Trophoblast cell (in vitro differentiated cells and primary cell): ENCODE results near the gene GLIS1.

Experiments
- DNase-seq, 2 donors: peaks; one replicate each; pipeline ENCODE4 v3.0.0-alpha.2; 2016
- H2AFZ ChIP-seq: 2 replicates; pipeline ENCODE4 v1.6.1; 2013; ENCODE audit warnings: low read length, moderate library complexity, mild to moderate bottlenecking; ENCODE audit not compliant: insufficient read depth, poor library complexity
- H2AK5ac ChIP-seq: 2 replicates; pipeline ENCODE4 v1.6.1; 2013; ENCODE audit warnings: mild to moderate bottlenecking, low read length
- H2BK120ac ChIP-seq: 2 replicates; pipeline ENCODE4 v1.6.1; 2013; ENCODE audit warnings: low read length, mild to moderate bottlenecking, moderate library complexity; ENCODE audit not compliant: insufficient read depth, poor library complexity
- H2BK12ac ChIP-seq: 2 replicates; pipeline ENCODE4 v1.6.1; 2013; ENCODE audit warnings: mild to moderate bottlenecking, low read length, moderate library complexity
- H2BK5ac ChIP-seq: 2 replicates; pipeline ENCODE4 v1.6.1; 2013; ENCODE audit warnings: low read length, low read depth, moderate library complexity, mild to moderate bottlenecking; ENCODE audit not compliant: poor library complexity
- H3K14ac ChIP-seq: 2 replicates; pipeline ENCODE4 v1.6.1; 2013; ENCODE audit warnings: mild to moderate bottlenecking, low read length
- H3K18ac ChIP-seq: 2 replicates; pipeline ENCODE4 v1.6.1; 2013; ENCODE audit warnings: mild to moderate bottlenecking, low read length
- H3K23ac ChIP-seq: 2 replicates; pipeline ENCODE4 v1.6.1; 2013; ENCODE audit warnings: low read length
- H3K27ac ChIP-seq: 2 replicates; pipeline ENCODE4 v1.5.1; 2013; ENCODE audit warnings: low read depth, mild to moderate bottlenecking, inconsistent platforms, low read length, moderate library complexity
- H3K27me3 ChIP-seq: 2 replicates; pipeline ENCODE4 v1.6.1; 2013; ENCODE audit warnings: inconsistent platforms, mild to moderate bottlenecking, low read length, moderate library complexity; ENCODE audit not compliant: insufficient read depth
- H3K36me3 ChIP-seq, 2 experiments: 1 replicate in 1 of 2; 2 replicates in 1 of 2; pipeline ENCODE4 v1.6.1; 2013; ENCODE audit warnings: low read length in 2 of 2, mild to moderate bottlenecking in 2 of 2, moderate library complexity in 1 of 2; ENCODE audit not compliant: insufficient read depth in 2 of 2, control insufficient read depth in 1 of 2
- H3K4ac ChIP-seq: 2 replicates; pipeline ENCODE4 v1.6.1; 2013; ENCODE audit warnings: low read depth, mild to moderate bottlenecking, low read length, moderate library complexity
- H3K4me1 ChIP-seq, 2 experiments: 1 replicate in 1 of 2; 2 replicates in 1 of 2; pipeline ENCODE4 v1.6.1; 2013; ENCODE audit warnings: low read length in 2 of 2, mild to moderate bottlenecking in 2 of 2, moderate library complexity in 1 of 2; ENCODE audit not compliant: insufficient read depth in 2 of 2, control insufficient read depth in 1 of 2
- H3K4me2 ChIP-seq: 2 replicates; pipeline ENCODE4 v1.6.1; 2013; ENCODE audit warnings: inconsistent platforms, mild to moderate bottlenecking, low read length, moderate library complexity
- H3K4me3 ChIP-seq: 2 replicates; pipeline ENCODE4 v1.5.1; 2013; ENCODE audit warnings: mild to moderate bottlenecking, low read depth, low read length, inconsistent platforms
- H3K79me1 ChIP-seq: one replicate; pipeline ENCODE4 v1.6.1; 2013; ENCODE audit warnings: low read length
- H3K79me2 ChIP-seq: 2 replicates; pipeline ENCODE4 v1.6.1; 2013; ENCODE audit warnings: low read length, mild to moderate bottlenecking; ENCODE audit not compliant: control insufficient read depth, insufficient read depth, poor library complexity
- H3K9ac ChIP-seq: 2 replicates; pipeline ENCODE4 v1.6.1; 2013; ENCODE audit warnings: mild to moderate bottlenecking, low read length
- H3K9me3 ChIP-seq: 2 replicates; pipeline ENCODE4 v1.6.1; 2013; ENCODE audit warnings: low read depth, mild to moderate bottlenecking, control low read depth, inconsistent platforms, low read length; ENCODE audit not compliant: insufficient read depth
- H4K12ac ChIP-seq: 2 replicates; pipeline ENCODE4 v1.6.1; 2013; ENCODE audit warnings: low read depth, mild to moderate bottlenecking, low read length, moderate library complexity
- H4K8ac ChIP-seq: 2 replicates; pipeline ENCODE4 v1.6.1; 2013; ENCODE audit warnings: low read depth, mild to moderate bottlenecking, low read length, moderate library complexity
- H4K91ac ChIP-seq: one replicate; pipeline ENCODE4 v1.6.1; 2013; ENCODE audit warnings: low read depth, mild to moderate bottlenecking, low read length, moderate library complexity
- WGBS: extraction: QIAGEN DNeasy Blood & Tissue Kit; methylation state at CpG from one replicate; pipeline ENCODE4 v1.1.7; 2013; ENCODE audit warnings: missing lambda C conversion rate; ENCODE audit not compliant: insufficient read length, insufficient coverage; ENCODE audit errors: extremely low coverage; 5-methylcytosine and 5-hydroxymethylcytosine counted together

GLIS1 gene

GRCh38 chr1:53608676-53609075, 130.3 kb downstream of the GLIS1 start:
- Histone ChIP-seq H2BK12ac (no peak overlapping the region), H3K79me2 (no peaks in the 10 kb centered on the region), H2AFZ (no peak overlapping the region), H3K4me1 (no peaks in the 10 kb centered on the region), H2AK5ac (no peak overlapping the region), H4K12ac (no peak overlapping the region), H3K4me2 (no peak overlapping the region), H3K36me3 (no peaks in the 10 kb centered on the region), H3K27me3 (no peaks in the 10 kb centered on the region), H4K91ac (no peak overlapping the region), H3K4me3 (no peak overlapping the region), H3K14ac (no peak overlapping the region), H2BK5ac (no peak overlapping the region), H3K9me3 (no peaks in the 10 kb centered on the region), H3K9ac (no peak overlapping the region), H3K23ac (no peak overlapping the region), H3K27ac (no peak overlapping the region), H4K8ac (no peak overlapping the region), H3K79me1 (no peaks in the 10 kb centered on the region), H3K18ac (no peak overlapping the region), H2BK120ac (no peak overlapping the region), H3K4ac (no peak overlapping the region)
- DNase-seq, result peak in 1 of 2 donors; percentile 2

- H2BK120ac ChIP-seq, result no peak overlapping the region
- no peak overlapping the region for H3K9ac ChIP-seq
- no peak overlapping the region for H2BK5ac ChIP-seq
- H3K4me1 ChIP-seq, result no peaks in the 10 kb centered on the region
- no peak overlapping the region for H4K91ac ChIP-seq
- no peak overlapping the region for H3K4me3 ChIP-seq
- no peak overlapping the region for H2BK12ac ChIP-seq
- no peaks in the 10 kb centered on the region for H3K79me2 ChIP-seq
- H2AFZ ChIP-seq, result no peak overlapping the region
- no peak overlapping the region for H3K14ac ChIP-seq
- H3K36me3 ChIP-seq, result no peaks in the 10 kb centered on the region
- no peak for DNase-seq
- no peak overlapping the region for H4K12ac ChIP-seq
- no peak overlapping the region for H3K18ac ChIP-seq
- no peak overlapping the region for H3K4me2 ChIP-seq
- no peaks in the 10 kb centered on the region for H3K9me3 ChIP-seq
- no peak overlapping the region for H4K8ac ChIP-seq
- H3K27ac ChIP-seq, result no peak overlapping the region
- no peaks in the 10 kb centered on the region for H3K27me3 ChIP-seq
- no peak overlapping the region for H3K4ac ChIP-seq
- no peak overlapping the region for H3K23ac ChIP-seq
- WGBS, result no CpG with 5 or more reads among the region's 2 CpGs
- no peak overlapping the region for H2AK5ac ChIP-seq
- no peaks in the 10 kb centered on the region for H3K79me1 ChIP-seq
Observed at GRCh38 chr1:53608071-53608470, 130.9 kb downstream of the GLIS1 start.

GRCh38 chr1:53606651-53607051, 132.3 kb downstream of the GLIS1 start:
- no peak overlapping the region for H3K23ac ChIP-seq
- H2AFZ ChIP-seq, result no peak overlapping the region
- H3K9me3 ChIP-seq, result peaks cover 2% of the 10 kb centered on the region
- DNase-seq, result no peak
- H2BK5ac ChIP-seq, result no peak overlapping the region
- no peak overlapping the region for H2AK5ac ChIP-seq
- H3K4me2 ChIP-seq, result no peak overlapping the region
- no peak overlapping the region for H2BK12ac ChIP-seq
- H4K8ac ChIP-seq, result no peak overlapping the region
- no CpG with 5 or more reads among the region's 19 CpGs for WGBS
- H4K12ac ChIP-seq, result no peak overlapping the region
- H3K27me3 ChIP-seq, result no peaks in the 10 kb centered on the region
- H2BK120ac ChIP-seq, result no peak overlapping the region
- H4K91ac ChIP-seq, result no peak overlapping the region
- H3K14ac ChIP-seq, result no peak overlapping the region
- no peak overlapping the region for H3K18ac ChIP-seq
- H3K9ac ChIP-seq, result no peak overlapping the region
- H3K4me1 ChIP-seq, result no peaks in the 10 kb centered on the region
- H3K4ac ChIP-seq, result no peak overlapping the region
- H3K79me1 ChIP-seq, result no peaks in the 10 kb centered on the region
- H3K36me3 ChIP-seq, result no peaks in the 10 kb centered on the region
- H3K79me2 ChIP-seq, result no peaks in the 10 kb centered on the region
- no peak overlapping the region for H3K27ac ChIP-seq
- H3K4me3 ChIP-seq, result no peak overlapping the region

GRCh38 chr1:53606197-53606596, 132.8 kb downstream of the GLIS1 start:
- H3K27ac ChIP-seq, result no peak overlapping the region
- H3K4me2 ChIP-seq, result no peak overlapping the region
- H4K91ac ChIP-seq, result no peak overlapping the region
- no peak overlapping the region for H4K12ac ChIP-seq
- no peak for DNase-seq
- H3K9me3 ChIP-seq, result peaks cover 2% of the 10 kb centered on the region
- H3K4me3 ChIP-seq, result no peak overlapping the region
- H3K4ac ChIP-seq, result no peak overlapping the region
- H3K79me2 ChIP-seq, result no peaks in the 10 kb centered on the region
- H2BK120ac ChIP-seq, result no peak overlapping the region
- no peak overlapping the region for H3K23ac ChIP-seq
- no peaks in the 10 kb centered on the region for H3K4me1 ChIP-seq
- H3K9ac ChIP-seq, result no peak overlapping the region
- H2BK5ac ChIP-seq, result no peak overlapping the region
- H3K79me1 ChIP-seq, result no peaks in the 10 kb centered on the region
- no peaks in the 10 kb centered on the region for H3K36me3 ChIP-seq
- no peak overlapping the region for H4K8ac ChIP-seq
- no CpG with 5 or more reads among the region's 8 CpGs for WGBS
- H2BK12ac ChIP-seq, result no peak overlapping the region
- H2AFZ ChIP-seq, result no peak overlapping the region
- H3K14ac ChIP-seq, result no peak overlapping the region
- no peak overlapping the region for H3K18ac ChIP-seq
- H2AK5ac ChIP-seq, result no peak overlapping the region
- no peaks in the 10 kb centered on the region for H3K27me3 ChIP-seq
